Choroid plexus epithelial cell (primary cell): ENCODE results near the gene SPINDOC.

Experiments
- DNase-seq: peaks from one replicate; pipeline ENCODE4 v3.0.0-alpha.2; 2010; ENCODE audit warnings: low read depth
- H3K4me3 ChIP-seq: 2 replicates; pipeline ENCODE4 v1.5.1; 2011; ENCODE audit warnings: low read depth, mild to moderate bottlenecking, control low read depth, low read length, moderate library complexity
- TF ChIP-seq, protein P1 (sequence below): conservative IDR thresholded peaks from 2 replicates; pipeline ENCODE4 v1.5.1; 2011; ENCODE audit warnings: low read depth, mild to moderate bottlenecking, control low read depth, inconsistent platforms, low read length, moderate library complexity

The SPINDOC gene

GRCh38 chr11:63833048-63833447 is 19.8 kb downstream of the SPINDOC start:
- H3K4me3 ChIP-seq, result no peak overlapping the region
- TF ChIP-seq, protein P1, sequence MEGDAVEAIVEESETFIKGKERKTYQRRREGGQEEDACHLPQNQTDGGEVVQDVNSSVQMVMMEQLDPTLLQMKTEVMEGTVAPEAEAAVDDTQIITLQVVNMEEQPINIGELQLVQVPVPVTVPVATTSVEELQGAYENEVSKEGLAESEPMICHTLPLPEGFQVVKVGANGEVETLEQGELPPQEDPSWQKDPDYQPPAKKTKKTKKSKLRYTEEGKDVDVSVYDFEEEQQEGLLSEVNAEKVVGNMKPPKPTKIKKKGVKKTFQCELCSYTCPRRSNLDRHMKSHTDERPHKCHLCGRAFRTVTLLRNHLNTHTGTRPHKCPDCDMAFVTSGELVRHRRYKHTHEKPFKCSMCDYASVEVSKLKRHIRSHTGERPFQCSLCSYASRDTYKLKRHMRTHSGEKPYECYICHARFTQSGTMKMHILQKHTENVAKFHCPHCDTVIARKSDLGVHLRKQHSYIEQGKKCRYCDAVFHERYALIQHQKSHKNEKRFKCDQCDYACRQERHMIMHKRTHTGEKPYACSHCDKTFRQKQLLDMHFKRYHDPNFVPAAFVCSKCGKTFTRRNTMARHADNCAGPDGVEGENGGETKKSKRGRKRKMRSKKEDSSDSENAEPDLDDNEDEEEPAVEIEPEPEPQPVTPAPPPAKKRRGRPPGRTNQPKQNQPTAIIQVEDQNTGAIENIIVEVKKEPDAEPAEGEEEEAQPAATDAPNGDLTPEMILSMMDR, result no peak
- no peak for DNase-seq

GRCh38 chr11:63834535-63835157 is 21.4 kb downstream of the SPINDOC start:
- H3K4me3 ChIP-seq, result no peak overlapping the region
- no peak for DNase-seq
- TF ChIP-seq, protein P1, result no peak

DNA sequence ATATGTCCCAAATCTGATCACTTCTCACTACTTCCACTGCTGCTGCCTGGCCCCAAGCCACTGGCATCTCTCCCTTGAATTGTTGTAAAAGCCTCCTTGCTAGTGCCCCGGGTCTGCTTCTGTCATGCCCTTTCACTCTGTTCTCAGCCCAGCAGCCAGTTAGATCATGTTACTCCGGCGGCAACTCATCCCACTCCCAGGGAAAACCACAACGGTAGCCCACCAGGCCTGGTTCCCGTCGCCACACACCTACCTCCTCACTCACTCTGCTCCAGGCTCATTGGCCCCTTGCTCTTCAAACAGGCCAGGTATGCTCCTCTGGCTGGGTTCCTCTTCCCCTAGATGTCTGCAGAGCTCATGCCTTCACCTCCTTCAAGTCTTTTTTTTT is 21.9 kb downstream of the SPINDOC start:
- DNase-seq, result no peak
- TF ChIP-seq, protein P1, result no peak
- H3K4me3 ChIP-seq, result no peak overlapping the region

GRCh38 chr11:63837027-63837688 is 23.9 kb downstream of the SPINDOC start:
- TF ChIP-seq, protein P1, result peak; percentile 96

DNA sequence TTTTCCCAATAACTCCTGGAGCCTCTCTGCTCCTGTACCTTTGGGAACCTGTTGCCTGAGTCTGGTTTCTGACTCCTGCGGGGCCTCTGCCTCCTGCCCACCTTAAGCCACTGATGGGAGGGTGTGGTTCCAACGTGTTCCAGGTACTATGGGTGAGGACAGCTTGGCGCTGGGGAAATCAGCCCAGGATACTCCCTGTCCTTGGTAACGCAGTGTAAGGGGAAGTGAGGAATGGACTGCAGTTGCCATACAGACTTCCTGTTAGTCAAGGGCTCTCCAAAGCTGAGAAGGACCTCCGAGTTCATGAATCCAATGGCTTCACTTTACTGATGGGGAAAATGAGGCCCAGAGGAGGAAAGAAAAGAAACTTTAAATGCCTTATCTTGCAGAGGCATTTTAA is 24.5 kb downstream of the SPINDOC start:
- TF ChIP-seq, protein P1, result no peak
- DNase-seq, result no peak
- H3K4me3 ChIP-seq, result no peak overlapping the region

More at GRCh38 chr11:63837027-63837688, 23.9 kb downstream of the SPINDOC start:
- H3K4me3 ChIP-seq, result no peak overlapping the region
- peak; percentile 83 for DNase-seq

DNA sequence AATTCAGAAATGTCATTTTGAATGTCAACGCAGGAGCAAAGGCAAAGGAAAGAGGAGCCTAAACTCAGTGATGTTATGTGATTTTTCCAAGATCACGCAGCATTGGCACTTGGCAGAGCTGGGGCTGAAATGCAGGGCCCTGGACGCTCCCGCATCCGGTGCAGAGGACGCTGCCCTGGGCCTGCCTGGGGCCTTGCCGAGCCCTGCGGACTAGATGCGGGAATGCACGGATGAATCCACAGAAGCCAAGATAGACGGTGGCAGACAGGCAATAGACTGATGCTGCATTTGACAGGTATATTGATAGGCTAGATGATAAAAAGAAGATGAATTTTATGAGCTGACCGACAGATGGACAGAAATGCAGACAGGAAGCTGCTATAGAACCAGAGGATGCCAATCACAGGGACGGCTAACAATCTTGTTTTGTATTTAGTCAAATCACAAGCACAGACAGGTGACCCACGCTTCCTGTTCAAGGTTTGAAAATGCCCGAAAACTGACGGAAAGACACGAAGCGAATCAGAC is 25.0 kb downstream of the SPINDOC start:
- TF ChIP-seq, protein P1, result no peak
- peak overlapping the region; percentile 39 for H3K4me3 ChIP-seq
- DNase-seq, result no peak
